Muscle layer of duodenum (tissue), 2 donors: ENCODE results near the gene SBK3.
"Not testable (repeated sequence)": the region's sequence is repeated elsewhere in the genome, so short reads cannot be mapped to it uniquely, and the experiment has no call there.

Experiments
- H3K27ac ChIP-seq: one replicate; pipeline ENCODE4 v1.7.0; 2013; ENCODE audit warnings: mild to moderate bottlenecking, low read length
- H3K27me3 ChIP-seq: one replicate; pipeline ENCODE4 v1.7.0; 2013; ENCODE audit warnings: low read depth, mild to moderate bottlenecking, control low read depth, low read length
- H3K36me3 ChIP-seq, 2 donors: one replicate each; pipeline ENCODE4 v1.7.0; 2013; ENCODE audit warnings: low read length in 2 of 2, control low read depth in 1 of 2, mild to moderate bottlenecking in 1 of 2; ENCODE audit not compliant: insufficient read depth in 2 of 2, control insufficient read depth in 1 of 2
- H3K4me1 ChIP-seq, 2 donors: one replicate each; pipeline ENCODE4 v1.7.0; 2013; ENCODE audit warnings: low read length in 2 of 2, mild to moderate bottlenecking in 2 of 2, control low read depth in 1 of 2, moderate library complexity in 1 of 2; ENCODE audit not compliant: insufficient read depth in 2 of 2, control insufficient read depth in 1 of 2
- H3K4me3 ChIP-seq, 2 donors: one replicate each; pipeline ENCODE4 v1.7.0; 2013; ENCODE audit warnings: low read length in 2 of 2, low read depth in 1 of 2, mild to moderate bottlenecking in 1 of 2
- H3K9me3 ChIP-seq, 2 donors: one replicate each; pipeline ENCODE4 v1.7.0; 2013; ENCODE audit warnings: low read length in 2 of 2, control low read depth in 1 of 2, mild to moderate bottlenecking in 1 of 2; ENCODE audit not compliant: control insufficient read depth in 1 of 2
- donor health status: healthy.

The SBK3 gene

DNA sequence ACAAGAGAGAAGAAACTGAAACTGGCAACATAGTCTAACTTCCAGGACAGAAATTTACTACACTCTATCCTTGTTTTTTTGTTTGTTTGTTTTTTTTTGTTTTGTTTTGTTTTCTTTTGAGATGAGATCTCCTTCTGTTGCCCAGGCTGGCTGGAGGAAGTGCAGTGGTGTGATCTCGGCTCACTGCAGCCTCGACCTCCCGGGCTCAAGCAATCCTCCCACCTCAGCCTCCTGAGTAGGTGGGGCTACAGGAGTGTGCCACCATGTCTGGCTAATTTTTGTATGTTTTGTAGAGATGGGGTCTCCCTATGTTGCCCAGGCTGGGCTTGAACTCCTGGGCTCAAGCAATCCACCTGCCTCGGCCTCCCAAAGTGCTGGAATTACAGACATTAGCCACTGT is 36.9 kb upstream of the SBK3 start:
- not testable (repeated sequence) for H3K27ac ChIP-seq, H3K9me3 ChIP-seq, H3K27me3 ChIP-seq
- H3K4me1 ChIP-seq, result peaks cover 6 to 43% of the 10 kb centered on the region in 2 donors
- peak overlapping the region in 1 of 2 donors; percentile 9 for H3K4me3 ChIP-seq
- H3K36me3 ChIP-seq, result peaks cover 2 to 15% of the 10 kb centered on the region in 2 donors

DNA sequence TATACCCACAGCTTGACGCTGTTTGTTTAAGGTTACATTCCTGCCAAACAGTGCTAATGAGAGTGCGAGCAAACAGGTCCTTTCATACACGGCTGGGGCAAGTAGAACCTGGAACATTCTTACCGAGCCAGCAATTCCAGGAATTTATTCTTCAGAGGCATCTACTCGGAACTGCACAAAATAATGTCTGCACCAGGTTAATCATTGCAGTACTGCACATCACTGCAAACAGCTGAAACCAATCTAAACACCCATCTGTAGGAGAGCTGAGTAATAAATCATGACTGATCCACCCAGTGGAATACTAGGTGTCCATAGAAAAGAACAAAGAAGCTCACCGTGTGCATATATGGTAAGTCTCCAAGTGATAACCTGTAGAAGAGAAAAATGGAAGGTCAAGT is 36.5 kb upstream of the SBK3 start:
- peaks cover 7 to 20% of the 10 kb centered on the region in 2 donors for H3K36me3 ChIP-seq

DNA sequence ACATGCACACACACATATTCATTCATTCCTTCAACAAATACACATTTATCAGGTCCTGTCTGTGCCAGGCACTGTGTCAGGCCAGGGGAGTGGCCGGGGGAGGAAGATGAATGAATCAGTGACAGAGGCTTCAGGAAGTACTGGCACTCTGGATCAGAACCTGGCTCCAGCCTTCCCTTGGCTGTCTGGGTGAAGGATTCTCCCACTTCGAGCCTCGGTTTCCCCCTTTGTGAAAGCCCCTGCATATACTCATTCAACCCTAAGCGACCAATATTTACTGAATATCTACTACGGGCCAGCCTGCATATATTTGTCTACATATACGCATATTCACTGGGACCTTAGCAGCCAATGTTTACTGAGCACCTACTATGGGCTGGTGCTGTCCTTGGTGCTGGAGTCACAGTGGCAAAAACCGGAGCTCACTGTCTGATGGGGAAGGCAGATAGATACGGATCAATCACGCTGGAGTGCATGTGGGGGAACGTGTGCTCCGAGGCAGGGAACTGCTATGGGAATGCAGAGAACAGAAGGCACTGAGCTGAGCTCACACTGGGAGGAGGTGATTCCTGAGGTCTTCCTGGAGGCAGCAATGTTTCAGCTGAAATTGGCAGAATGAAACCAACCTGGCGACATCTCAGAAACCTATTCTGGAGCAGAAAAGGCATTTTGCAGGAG is 35.9 kb upstream of the SBK3 start:
- peak overlapping the region; percentile 74 for H3K27ac ChIP-seq
- peaks cover 6 to 33% of the 10 kb centered on the region in 2 donors for H3K4me1 ChIP-seq
- peaks cover 9 to 24% of the 10 kb centered on the region in 2 donors for H3K36me3 ChIP-seq
- no peaks in the 10 kb centered on the region for H3K27me3 ChIP-seq
- H3K9me3 ChIP-seq, result no peaks in the 10 kb centered on the region
- H3K4me3 ChIP-seq, result peak overlapping the region; percentile 71 to 77

More for the DNA sequence above, 36.5 kb upstream of the SBK3 start:
- Histone ChIP-seq H3K9me3 (no peaks in the 10 kb centered on the region), H3K27me3 (no peaks in the 10 kb centered on the region), H3K27ac (no peak overlapping the region), H3K4me3 (peak overlapping the region in 1 of 2 donors; percentile 9), H3K4me1 (peaks cover 6 to 39% of the 10 kb centered on the region in 2 donors)

GRCh38 chr19:55580628-55581144 is 35.3 kb upstream of the SBK3 start, which contains the start of gene ZNF579:
ZNF579 (minus strand) TSS chr19:55580848; CDS start chr19:55579639, 1,209 bp downstream.
- Histone ChIP-seq H3K4me1 (peaks cover 6 to 27% of the 10 kb centered on the region in 2 donors), H3K36me3 (peaks cover 9 to 24% of the 10 kb centered on the region in 2 donors), H3K4me3 (peak within 1 kb of the TSS; percentile 71 to 77), H3K9me3 (no peaks in the 10 kb centered on the region), H3K27me3 (no peaks in the 10 kb centered on the region), H3K27ac (peak within 1 kb of the TSS; percentile 74)

DNA sequence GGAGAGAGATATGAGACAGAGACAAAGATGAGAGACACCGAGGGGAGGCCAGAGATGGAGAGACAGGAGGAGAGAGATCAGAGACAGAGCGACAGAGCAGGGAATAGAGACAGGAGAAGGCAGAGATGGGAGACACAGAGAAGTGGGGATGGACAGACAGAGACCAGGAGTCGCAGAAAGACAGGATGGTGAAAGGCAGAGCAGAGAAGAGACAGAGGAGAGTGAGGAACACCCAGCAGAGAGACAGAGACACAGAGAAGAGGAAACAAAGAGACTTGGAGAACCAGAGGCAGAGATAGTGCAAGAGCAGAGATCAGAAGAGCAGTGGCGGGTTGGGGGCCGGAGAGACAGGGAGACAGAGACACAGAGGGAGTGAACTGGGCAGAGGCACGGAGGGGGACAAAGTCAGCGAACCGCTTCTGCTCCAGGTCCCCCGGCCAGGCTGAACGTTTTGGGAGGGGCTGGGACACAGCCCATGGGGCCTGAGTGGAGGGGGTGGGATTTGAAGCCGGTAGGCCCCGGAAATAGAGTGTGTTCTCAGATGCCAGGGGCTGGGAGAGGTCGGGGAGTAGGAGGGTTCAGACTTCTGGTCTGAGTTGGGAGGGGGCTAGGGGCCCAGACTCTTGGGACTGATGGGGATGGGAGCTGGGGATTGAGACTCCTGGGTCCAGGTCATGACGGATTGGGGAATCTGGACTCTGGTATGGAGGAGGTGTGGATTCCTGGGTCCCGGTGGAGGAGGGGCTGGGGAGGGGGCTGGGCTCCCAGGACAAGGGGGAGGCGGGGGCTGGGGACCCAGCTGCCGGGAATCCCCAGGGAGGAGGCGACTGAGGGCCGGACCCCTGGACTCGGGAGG is 34.7 kb upstream of the SBK3 start:
- H3K27me3 ChIP-seq, result no peaks in the 10 kb centered on the region
- no peaks in the 10 kb centered on the region for H3K9me3 ChIP-seq
- peaks cover 6 to 24% of the 10 kb centered on the region in 2 donors for H3K4me1 ChIP-seq
- peaks cover 9 to 24% of the 10 kb centered on the region in 2 donors for H3K36me3 ChIP-seq
- peak overlapping the region; percentile 69 for H3K27ac ChIP-seq
- H3K4me3 ChIP-seq, result peak overlapping the region; percentile 71 to 77

DNA sequence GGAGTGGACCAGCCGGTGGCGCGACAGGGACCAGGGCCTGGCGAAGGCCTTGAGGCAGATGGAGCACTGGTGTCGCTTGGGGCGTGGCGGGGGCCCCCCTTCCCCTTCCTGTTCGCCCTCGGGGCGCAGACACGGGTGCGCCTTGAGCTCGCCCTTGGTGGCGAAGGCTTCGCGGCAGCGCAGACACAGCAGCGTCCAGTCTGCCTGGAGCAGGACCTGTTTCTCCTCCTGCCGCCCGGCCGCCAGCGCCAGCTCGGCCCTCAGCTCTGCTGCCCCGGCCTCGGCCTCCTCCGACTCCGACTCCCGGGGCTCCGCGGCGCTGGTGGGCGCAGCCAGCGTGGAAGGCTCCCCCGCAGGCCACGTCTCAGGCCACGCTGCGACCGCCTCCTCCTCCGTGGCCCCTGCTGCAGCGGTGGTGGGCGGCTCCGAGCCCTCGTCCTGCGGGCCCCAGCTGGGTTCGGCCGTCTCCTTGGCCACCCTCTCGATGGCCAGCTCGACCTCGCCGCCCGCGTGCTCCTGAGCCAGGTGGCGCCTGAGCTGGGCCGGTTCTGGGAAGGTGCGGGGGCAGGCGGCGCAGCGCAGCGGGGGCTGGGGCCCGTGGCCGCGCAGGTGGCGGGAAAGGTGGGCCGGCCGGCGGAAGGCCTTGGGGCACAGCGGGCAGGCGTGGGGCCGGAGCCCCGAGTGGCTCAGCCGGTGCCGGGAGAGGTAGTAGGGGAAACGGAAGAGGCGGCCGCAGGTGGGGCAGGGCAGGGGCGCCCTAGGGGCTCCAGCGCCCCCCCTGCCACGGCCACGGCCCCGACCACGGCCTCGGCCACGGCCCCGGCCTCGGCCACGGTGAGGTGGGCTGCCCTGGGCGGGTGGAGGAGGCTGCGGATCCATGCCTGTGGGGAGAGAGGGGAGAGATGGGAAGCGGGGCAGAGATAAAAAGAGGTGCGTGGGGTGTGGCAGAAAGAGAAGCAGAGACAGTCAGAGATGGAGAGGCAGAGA is 33.7 kb upstream of the SBK3 start:
- Histone ChIP-seq H3K4me3 (peak overlapping the region; percentile 71 to 77), H3K36me3 (peaks cover 9 to 24% of the 10 kb centered on the region in 2 donors), H3K9me3 (no peaks in the 10 kb centered on the region), H3K27ac (no peak overlapping the region), H3K27me3 (no peaks in the 10 kb centered on the region), H3K4me1 (peaks cover 6 to 24% of the 10 kb centered on the region in 2 donors)

DNA sequence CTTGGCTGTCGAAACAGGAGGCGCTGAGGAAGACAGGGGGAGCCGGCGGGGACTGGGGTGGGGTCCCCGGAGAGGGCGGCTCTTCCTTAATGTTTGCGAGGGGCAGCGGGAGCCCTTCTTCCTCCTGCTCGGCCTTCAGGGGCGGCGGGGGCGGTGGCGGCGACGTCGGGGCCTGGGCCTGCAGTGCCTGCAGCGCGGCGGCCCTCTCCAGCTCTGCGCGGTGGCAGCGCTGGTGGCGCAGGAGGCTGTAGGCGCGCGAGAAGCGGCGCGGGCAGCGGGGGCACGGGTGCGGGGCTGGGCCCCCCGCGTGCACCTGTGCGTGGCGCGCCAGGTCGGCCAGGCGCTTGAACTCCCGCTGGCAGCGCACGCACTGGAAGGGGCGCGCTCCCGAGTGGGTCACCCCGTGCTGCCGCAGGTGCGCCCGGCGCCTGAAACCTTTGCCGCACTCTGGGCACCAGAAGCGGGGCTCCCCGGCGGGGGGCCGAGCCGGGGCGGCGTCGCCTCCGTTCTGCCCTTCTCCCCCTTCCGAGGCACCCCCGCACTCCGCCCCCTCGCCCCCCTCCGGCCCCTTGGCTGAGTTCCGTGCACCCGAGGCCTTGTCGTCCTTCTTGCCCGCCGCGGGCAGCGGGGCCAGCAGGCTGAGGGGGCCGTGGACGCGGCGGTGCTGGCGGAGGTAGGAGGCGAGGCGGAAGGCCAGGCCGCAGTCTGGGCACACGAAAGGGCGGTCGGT is 32.9 kb upstream of the SBK3 start:
- Histone ChIP-seq H3K27me3 (no peaks in the 10 kb centered on the region), H3K4me1 (peaks cover 6 to 24% of the 10 kb centered on the region in 2 donors), H3K4me3 (no peak overlapping the region)

GRCh38 chr19:55576746-55577145 is 31.4 kb upstream of the SBK3 start:
- H3K27ac ChIP-seq, result no peak overlapping the region
- no peaks in the 10 kb centered on the region for H3K9me3 ChIP-seq
- H3K4me1 ChIP-seq, result peaks cover 6 to 17% of the 10 kb centered on the region in 2 donors
- H3K4me3 ChIP-seq, result no peak overlapping the region
- no peaks in the 10 kb centered on the region for H3K27me3 ChIP-seq
- H3K36me3 ChIP-seq, result peaks cover 9 to 24% of the 10 kb centered on the region in 2 donors

More for the DNA sequence above, 32.9 kb upstream of the SBK3 start:
- peaks cover 9 to 24% of the 10 kb centered on the region in 2 donors for H3K36me3 ChIP-seq
- no peak overlapping the region for H3K27ac ChIP-seq
- no peaks in the 10 kb centered on the region for H3K9me3 ChIP-seq

DNA sequence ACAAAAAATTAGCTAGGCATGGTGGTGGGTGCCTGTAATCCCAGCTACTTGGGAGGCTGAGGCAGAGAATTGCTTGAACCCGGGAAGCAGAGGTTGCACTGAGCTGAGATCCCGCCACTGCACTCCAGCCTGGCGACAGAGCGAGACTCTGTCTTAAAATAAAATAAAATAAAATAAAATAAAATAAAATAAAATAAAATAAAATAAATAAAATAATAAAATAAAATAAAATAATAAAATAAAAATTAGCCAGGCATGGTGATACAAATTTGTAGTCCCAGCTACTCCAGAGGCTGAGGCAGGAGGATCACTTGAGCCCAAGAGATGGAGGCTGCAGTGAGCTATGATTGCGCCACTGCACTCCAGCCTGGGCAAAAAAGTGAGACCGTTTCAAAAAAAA is 28.6 kb upstream of the SBK3 start:
- H3K4me3 ChIP-seq, H3K9me3 ChIP-seq, H3K27me3 ChIP-seq, H3K27ac ChIP-seq, H3K4me1 ChIP-seq: not testable (repeated sequence)
- H3K36me3 ChIP-seq, result peaks cover 9 to 22% of the 10 kb centered on the region in 2 donors

- H3K4me1 ChIP-seq, H3K4me3 ChIP-seq, H3K9me3 ChIP-seq, H3K27me3 ChIP-seq, H3K36me3 ChIP-seq, H3K27ac ChIP-seq: not testable (repeated sequence)
Measured at GRCh38 chr19:55569477-55569876, 24.1 kb upstream of the SBK3 start.
